Transverse colon (tissue), 4 donors: ENCODE data around the gene CAPZA2.

Experiments
- EP300 ChIP-seq: sonication (generic); formaldehyde crosslinking; IDR thresholded peaks from one replicate; pipeline ENCODE4 v1.6.1; 2017; ENCODE audit warnings: antibody characterized with exemption, low read depth
- POLR2A ChIP-seq: fragments of 450-650 bp; IDR thresholded peaks from one replicate; pipeline ENCODE4 v1.6.1; 2016; ENCODE audit warnings: antibody characterized with exemption, mild to moderate bottlenecking, moderate library complexity
- POLR2AphosphoS5 ChIP-seq, 3 donors: sonication (generic); formaldehyde crosslinking; IDR thresholded peaks; one replicate each; pipeline ENCODE4 v1.6.1; 2016; ENCODE audit warnings: antibody characterized with exemption in 3 of 3
- TF ChIP-seq, protein P1 (sequence below), 5 experiments: fragments of 200-600 bp in 3 of 5; fragments of 450-650 bp in 2 of 5; sonication (generic) in 3 of 5; IDR thresholded peaks; 1 replicate in 2 of 5; 2 replicates in 3 of 5; pipeline ENCODE4 v1.5.1; 2016 to 2017; ENCODE audit warnings: antibody characterized with exemption in 5 of 5, inconsistent platforms in 3 of 5, mild to moderate bottlenecking in 2 of 5, moderate library complexity in 1 of 5

DNA sequence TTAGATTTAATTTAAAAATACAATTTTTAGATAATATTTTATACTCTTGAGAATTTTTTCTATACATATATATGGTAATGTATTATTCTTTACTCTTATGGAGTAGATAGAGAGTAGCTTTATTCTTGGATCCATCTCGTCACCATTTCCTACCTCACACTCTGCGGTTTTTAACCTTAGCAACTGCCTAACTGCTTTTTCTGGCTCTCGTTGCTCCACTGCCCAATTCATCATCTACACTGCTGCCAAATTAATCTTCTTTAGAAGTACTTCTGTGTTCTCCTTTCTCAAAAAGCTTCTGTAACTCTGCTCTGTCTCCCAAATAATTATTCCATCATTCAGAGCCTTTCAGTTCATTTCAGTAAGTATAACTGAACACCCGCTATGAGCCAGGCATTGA, 35.3 kb downstream of the CAPZA2 start:
- TF ChIP-seq POLR2A (no peak), POLR2AphosphoS5 (IDR thresholded peaks at IDR 0.05) (no peak), EP300 (no peak)
- TF ChIP-seq, protein P1, sequence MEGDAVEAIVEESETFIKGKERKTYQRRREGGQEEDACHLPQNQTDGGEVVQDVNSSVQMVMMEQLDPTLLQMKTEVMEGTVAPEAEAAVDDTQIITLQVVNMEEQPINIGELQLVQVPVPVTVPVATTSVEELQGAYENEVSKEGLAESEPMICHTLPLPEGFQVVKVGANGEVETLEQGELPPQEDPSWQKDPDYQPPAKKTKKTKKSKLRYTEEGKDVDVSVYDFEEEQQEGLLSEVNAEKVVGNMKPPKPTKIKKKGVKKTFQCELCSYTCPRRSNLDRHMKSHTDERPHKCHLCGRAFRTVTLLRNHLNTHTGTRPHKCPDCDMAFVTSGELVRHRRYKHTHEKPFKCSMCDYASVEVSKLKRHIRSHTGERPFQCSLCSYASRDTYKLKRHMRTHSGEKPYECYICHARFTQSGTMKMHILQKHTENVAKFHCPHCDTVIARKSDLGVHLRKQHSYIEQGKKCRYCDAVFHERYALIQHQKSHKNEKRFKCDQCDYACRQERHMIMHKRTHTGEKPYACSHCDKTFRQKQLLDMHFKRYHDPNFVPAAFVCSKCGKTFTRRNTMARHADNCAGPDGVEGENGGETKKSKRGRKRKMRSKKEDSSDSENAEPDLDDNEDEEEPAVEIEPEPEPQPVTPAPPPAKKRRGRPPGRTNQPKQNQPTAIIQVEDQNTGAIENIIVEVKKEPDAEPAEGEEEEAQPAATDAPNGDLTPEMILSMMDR (IDR thresholded peaks at IDR 0.05) = no peak
